Caco-2 (cell line): ENCODE results near the gene EIF3L. TPM values are rescaled to one million over a fixed set of nuclear protein-coding genes. Genes with fewer than 3 reads are reported as not detected.

ENCODE experiments used
- BruUV-seq: library from RNA; stranded (reverse); fragments of 400-500 nt; replicated peaks from 2 replicates; lab custom pipeline; 2021; lab: Mats Ljungman, UMichigan
- CTCF ChIA-PET: fragments of 300-600 bp; sonication (Branson Sonifier 250); formaldehyde crosslinking; loops from one replicate; lab custom pipeline; 2022; ENCODE audit warnings: antibody characterized with exemption; lab: Charles Lee
- POLR2A ChIA-PET: fragments of 300-600 bp; sonication (Branson Sonifier 250); formaldehyde crosslinking; loops from one replicate; lab custom pipeline; 2022; ENCODE audit warnings: antibody characterized with exemption; lab: Charles Lee
- DNase-seq, 2 experiments: peaks; one replicate each; pipeline versions ENCODE4 v3.0.0 to v3.0.0-alpha.2; 2020 to 2022
- H3K27me3 ChIP-seq: replicated peaks from 2 replicates; pipeline ENCODE4 v1.6.0; 2011; ENCODE audit warnings: low read length; ENCODE audit not compliant: control insufficient read depth, insufficient read depth
- H3K36me3 ChIP-seq: 2 replicates; pipeline ENCODE4 v1.5.1; 2011; ENCODE audit warnings: low read length; ENCODE audit not compliant: control insufficient read depth, insufficient read depth
- H3K4me1 ChIP-seq: fragments of 250-450 bp; sonication (Bioruptor Pico); 2 replicates; pipeline ENCODE4 v1.5.1; 2020; ENCODE audit warnings: mild to moderate bottlenecking
- H3K4me3 ChIP-seq: 2 replicates; pipeline ENCODE4 v1.5.1; 2011; ENCODE audit warnings: low read depth, mild to moderate bottlenecking, control low read depth, low read length
- H3K9me3 ChIP-seq: fragments of 250-450 bp; sonication (Bioruptor Pico); 2 replicates; pipeline ENCODE4 v1.5.1; 2020; ENCODE audit warnings: mild to moderate bottlenecking, moderate library complexity
- H3K27ac Mint-ChIP-seq: one replicate; pipeline ENCODE4 v1.8.0; 2022; ENCODE audit warnings: mixed read lengths; ENCODE audit not compliant: unreplicated experiment
- H3K27me3 Mint-ChIP-seq: one replicate; pipeline ENCODE4 v1.8.0; 2022; ENCODE audit warnings: mixed read lengths; ENCODE audit not compliant: insufficient read depth, unreplicated experiment
- H3K36me3 Mint-ChIP-seq: one replicate; pipeline ENCODE4 v1.8.0; 2022; ENCODE audit warnings: mild to moderate bottlenecking, mixed read lengths; ENCODE audit not compliant: insufficient read depth, unreplicated experiment
- H3K4me1 Mint-ChIP-seq: one replicate; pipeline ENCODE4 v1.8.0; 2022; ENCODE audit warnings: low read depth, mixed read lengths; ENCODE audit not compliant: unreplicated experiment
- H3K4me3 Mint-ChIP-seq: one replicate; pipeline ENCODE4 v1.8.0; 2022; ENCODE audit warnings: mild to moderate bottlenecking, moderate library complexity, mixed read lengths; ENCODE audit not compliant: unreplicated experiment
- H3K9me3 Mint-ChIP-seq: one replicate; pipeline ENCODE4 v1.8.0; 2022; ENCODE audit warnings: mixed read lengths; ENCODE audit not compliant: unreplicated experiment
- intact Hi-C: fragments of 100-400 bp; cut with micrococcal nuclease; formaldehyde crosslinking; loops from one replicate; pipeline ENCODE4 v1.10.0; 2022; ENCODE audit not compliant: unreplicated experiment
- total RNA-seq: library from RNA; stranded (reverse); gene quantifications from 2 replicates; pipeline ENCODE4 v1.2.3, GENCODE V29; 2022
- TF ChIP-seq, protein P1 (sequence below), 2 experiments: fragments of 200-600 bp in 1 of 2; IDR thresholded peaks; 1 replicate in 1 of 2; 2 replicates in 1 of 2; pipeline versions ENCODE4 v1.5.1 to v1.8.0; 2011 to 2022; ENCODE audit warnings: antibody characterized with exemption in 1 of 2, control low read depth in 1 of 2, inconsistent platforms in 1 of 2, low read depth in 1 of 2, low read length in 1 of 2, mild to moderate bottlenecking in 1 of 2, moderate library complexity in 1 of 2; ENCODE audit not compliant: insufficient read depth in 1 of 2, severe bottlenecking in 1 of 2, unreplicated experiment in 1 of 2

The EIF3L gene
- total RNA-seq, 1 experiment from 2014 or later: 554 TPM

DNA sequence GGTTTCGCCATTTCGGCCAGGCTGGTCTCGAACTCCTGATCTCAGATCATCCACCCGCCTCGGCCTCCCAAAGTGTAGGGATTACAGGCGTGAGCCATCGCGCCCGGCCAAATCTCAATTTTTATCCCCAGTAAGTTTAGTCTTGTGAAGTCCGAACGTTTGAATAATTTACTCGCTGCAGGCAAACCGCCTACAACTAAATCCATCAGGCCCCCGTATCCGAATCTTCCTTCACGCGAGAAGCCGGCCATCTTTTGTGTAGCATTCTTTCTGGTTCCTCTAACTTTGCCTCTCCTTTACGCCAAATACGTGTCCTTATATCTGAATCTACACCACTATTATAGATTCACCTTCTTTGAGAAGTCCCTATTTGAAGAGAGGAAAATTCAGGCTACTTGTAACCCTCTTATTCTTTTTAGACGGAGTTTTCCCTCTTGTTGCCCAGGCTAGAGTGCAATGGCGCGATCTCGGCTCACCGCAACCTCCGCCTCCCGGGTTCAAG, 581 bp upstream of the EIF3L start:
- H3K36me3 ChIP-seq: peaks cover 1% of the 10 kb centered on the region; the same call in 1 of the 2 replicates
- ChIA-PET CTCF (no interaction called here), POLR2A (no interaction called here)
- peaks cover 7% of the 10 kb centered on the region for H3K4me1 Mint-ChIP-seq
- H3K9me3 Mint-ChIP-seq: no peaks in the 10 kb centered on the region
- peak overlapping the region; percentile 95 for H3K4me3 Mint-ChIP-seq
- H3K9me3 ChIP-seq: peaks cover 3% of the 10 kb centered on the region; the same call in 1 of the 2 replicates
- peaks cover 66% of the 10 kb centered on the region for H3K36me3 Mint-ChIP-seq
- no peaks in the 10 kb centered on the region for H3K4me1 ChIP-seq
- peak in 1 of 2 experiments; percentile 45 for DNase-seq
- H3K4me3 ChIP-seq: peak overlapping the region; percentile 77
- intact Hi-C loops: loop anchor here (2.0 kb wide), 1 partner anchor 14 kb away; no protein-coding TSS in a partner anchor
- no peaks in the 10 kb centered on the region for H3K27me3 Mint-ChIP-seq
- peak overlapping the region; percentile 91 for H3K27ac Mint-ChIP-seq
- BruUV-seq: TSS peak; percentile 87
- no peaks in the 10 kb centered on the region for H3K27me3 ChIP-seq
- TF ChIP-seq, protein P1, sequence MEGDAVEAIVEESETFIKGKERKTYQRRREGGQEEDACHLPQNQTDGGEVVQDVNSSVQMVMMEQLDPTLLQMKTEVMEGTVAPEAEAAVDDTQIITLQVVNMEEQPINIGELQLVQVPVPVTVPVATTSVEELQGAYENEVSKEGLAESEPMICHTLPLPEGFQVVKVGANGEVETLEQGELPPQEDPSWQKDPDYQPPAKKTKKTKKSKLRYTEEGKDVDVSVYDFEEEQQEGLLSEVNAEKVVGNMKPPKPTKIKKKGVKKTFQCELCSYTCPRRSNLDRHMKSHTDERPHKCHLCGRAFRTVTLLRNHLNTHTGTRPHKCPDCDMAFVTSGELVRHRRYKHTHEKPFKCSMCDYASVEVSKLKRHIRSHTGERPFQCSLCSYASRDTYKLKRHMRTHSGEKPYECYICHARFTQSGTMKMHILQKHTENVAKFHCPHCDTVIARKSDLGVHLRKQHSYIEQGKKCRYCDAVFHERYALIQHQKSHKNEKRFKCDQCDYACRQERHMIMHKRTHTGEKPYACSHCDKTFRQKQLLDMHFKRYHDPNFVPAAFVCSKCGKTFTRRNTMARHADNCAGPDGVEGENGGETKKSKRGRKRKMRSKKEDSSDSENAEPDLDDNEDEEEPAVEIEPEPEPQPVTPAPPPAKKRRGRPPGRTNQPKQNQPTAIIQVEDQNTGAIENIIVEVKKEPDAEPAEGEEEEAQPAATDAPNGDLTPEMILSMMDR (IDR thresholded peaks at IDR 0.05; ENCODE audit: insufficient read depth in 1 of 2, low read depth in 1 of 2, low read length in 1 of 2, severe bottlenecking in 1 of 2, unreplicated experiment in 1 of 2): no peak

DNA sequence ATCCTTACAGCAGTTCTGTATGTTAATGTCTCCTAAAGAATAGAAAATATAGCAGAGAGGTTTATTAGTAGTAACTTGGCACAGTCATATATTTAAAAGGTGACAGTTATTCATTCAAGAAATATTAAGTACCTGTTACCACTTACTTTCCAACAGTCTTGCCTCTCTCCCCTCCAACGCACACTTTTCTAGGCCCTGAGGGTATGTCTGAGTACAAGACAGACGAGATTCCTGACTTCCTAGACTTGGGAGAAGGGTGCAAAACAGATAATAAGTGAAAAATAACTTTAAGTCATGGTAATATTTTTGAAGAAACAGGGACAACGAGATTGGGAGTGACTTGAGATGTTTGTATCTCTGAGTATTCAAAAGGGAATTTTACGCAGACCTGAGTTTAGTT, 1.6 kb downstream of the EIF3L start:
- peaks cover 3% of the 10 kb centered on the region; the same call in 1 of the 2 replicates for H3K36me3 ChIP-seq
- H3K4me1 Mint-ChIP-seq: peaks cover 12% of the 10 kb centered on the region
- no peak overlapping the region for H3K4me3 ChIP-seq
- ChIA-PET POLR2A (no interaction called here), CTCF (no interaction called here)
- intact Hi-C loops: no loop called here
- no peaks in the 10 kb centered on the region for H3K27me3 Mint-ChIP-seq
- DNase-seq: no peak
- BruUV-seq: no TSS peak
- H3K4me3 Mint-ChIP-seq: peak overlapping the region; percentile 95
- no peaks in the 10 kb centered on the region for H3K27me3 ChIP-seq
- H3K9me3 ChIP-seq: no peaks in the 10 kb centered on the region
- no peak overlapping the region for H3K27ac Mint-ChIP-seq
- no peaks in the 10 kb centered on the region for H3K9me3 Mint-ChIP-seq
- H3K36me3 Mint-ChIP-seq: peaks cover 80% of the 10 kb centered on the region
- TF ChIP-seq, protein P1 (IDR thresholded peaks at IDR 0.05; ENCODE audit: insufficient read depth in 1 of 2, low read depth in 1 of 2, low read length in 1 of 2, severe bottlenecking in 1 of 2, unreplicated experiment in 1 of 2): no peak
- H3K4me1 ChIP-seq: no peaks in the 10 kb centered on the region

DNA sequence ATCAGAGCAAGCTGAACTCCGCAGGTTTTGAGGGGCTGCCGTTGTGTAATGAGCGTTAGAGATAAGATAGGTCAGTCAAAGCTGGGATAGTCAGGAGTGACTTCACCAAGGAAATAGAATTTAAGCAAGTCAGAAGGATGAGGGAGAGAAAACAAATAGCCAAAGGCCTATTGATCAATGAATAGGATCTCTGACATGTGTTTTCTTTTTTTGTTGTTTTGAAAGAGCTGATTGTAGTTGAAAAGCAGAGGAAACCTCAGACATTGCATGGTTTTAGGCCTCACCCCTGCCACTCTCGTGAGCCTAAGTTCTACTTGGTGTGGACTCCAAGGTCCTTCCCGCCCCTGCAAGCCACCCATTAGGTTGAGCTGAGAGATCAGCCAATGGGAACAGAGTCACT, 3.2 kb downstream of the EIF3L start:
- intact Hi-C loops: no loop called here
- H3K36me3 ChIP-seq: peaks cover 3% of the 10 kb centered on the region; the same call in 1 of the 2 replicates
- H3K27ac Mint-ChIP-seq: no peak overlapping the region

More for the DNA sequence above, 3.2 kb downstream of the EIF3L start:
- peaks cover 11% of the 10 kb centered on the region for H3K4me1 Mint-ChIP-seq
- BruUV-seq: no TSS peak
- ChIA-PET POLR2A (no interaction called here), CTCF (interaction anchor here (0.8 kb wide), 1 partner anchor 35 kb away, joined by 3 read pairs; no protein-coding TSS in a partner anchor)
- H3K9me3 Mint-ChIP-seq: no peaks in the 10 kb centered on the region
- no peak overlapping the region for H3K4me3 ChIP-seq
- peaks cover 92% of the 10 kb centered on the region for H3K36me3 Mint-ChIP-seq
- no peaks in the 10 kb centered on the region for H3K4me1 ChIP-seq
- no peaks in the 10 kb centered on the region for H3K27me3 Mint-ChIP-seq
- no peak for DNase-seq
- TF ChIP-seq, protein P1 (IDR thresholded peaks at IDR 0.05; ENCODE audit: insufficient read depth in 1 of 2, low read depth in 1 of 2, low read length in 1 of 2, severe bottlenecking in 1 of 2, unreplicated experiment in 1 of 2): no peak
- H3K9me3 ChIP-seq: no peaks in the 10 kb centered on the region
- H3K27me3 ChIP-seq: no peaks in the 10 kb centered on the region
- H3K4me3 Mint-ChIP-seq: no peak overlapping the region
